ENCODE results near the gene MBD3L2B. TPM values are rescaled to one million over a fixed set of nuclear protein-coding genes. Genes with fewer than 3 reads are reported as not detected.

MBD3L2B gene
- total RNA-seq, 1 experiment from 2014 or later, result not detected

GRCh38 chr19:6971366-6971765 is 49.9 kb downstream of the MBD3L2B start:
- no peak for TF ChIP-seq CTCF (IDR thresholded peaks at IDR 0.05; ENCODE audit: insufficient read depth in 1 of 2, low read depth in 1 of 2, low read length in 1 of 2, severe bottlenecking in 1 of 2, unreplicated experiment in 1 of 2)
- no peak for DNase-seq
- Mint-ChIP-seq H3K27me3 (ENCODE audit: insufficient read depth, unreplicated experiment) (peaks cover 4% of the 10 kb centered on the region), H3K27ac (ENCODE audit: unreplicated experiment) (no peak overlapping the region), H3K9me3 (ENCODE audit: unreplicated experiment) (no peaks in the 10 kb centered on the region), H3K4me1 (ENCODE audit: low read depth, unreplicated experiment) (no peaks in the 10 kb centered on the region), H3K4me3 (ENCODE audit: unreplicated experiment) (no peak overlapping the region), H3K36me3 (ENCODE audit: insufficient read depth, unreplicated experiment) (no peaks in the 10 kb centered on the region)
- H3K36me3 ChIP-seq (ENCODE audit: control insufficient read depth, insufficient read depth, low read length), result no peaks in the 10 kb centered on the region
- H3K9me3 ChIP-seq, result no peaks in the 10 kb centered on the region
- CTCF ChIA-PET, result no interaction called here
- POLR2A ChIA-PET, result no interaction called here
- no peaks in the 10 kb centered on the region for H3K27me3 ChIP-seq (replicated peaks; ENCODE audit: control insufficient read depth, insufficient read depth, low read length)
- BruUV-seq (replicated peaks), result no TSS peak
- no peaks in the 10 kb centered on the region for H3K4me1 ChIP-seq
- no peak overlapping the region for H3K4me3 ChIP-seq (ENCODE audit: low read depth, low read length)
- intact Hi-C loops (cut with micrococcal nuclease; ENCODE audit: unreplicated experiment), result no loop called here

- no peaks in the 10 kb centered on the region for H3K36me3 ChIP-seq (ENCODE audit: control insufficient read depth, insufficient read depth, low read length)
- peak; percentile 12 to 34 for DNase-seq
- Mint-ChIP-seq H3K4me1 (ENCODE audit: low read depth, unreplicated experiment) (no peaks in the 10 kb centered on the region), H3K36me3 (ENCODE audit: insufficient read depth, unreplicated experiment) (no peaks in the 10 kb centered on the region), H3K4me3 (ENCODE audit: unreplicated experiment) (no peak overlapping the region), H3K27me3 (ENCODE audit: insufficient read depth, unreplicated experiment) (peaks cover 4% of the 10 kb centered on the region), H3K27ac (ENCODE audit: unreplicated experiment) (no peak overlapping the region), H3K9me3 (ENCODE audit: unreplicated experiment) (no peaks in the 10 kb centered on the region)
- ChIA-PET POLR2A (no interaction called here), CTCF (no interaction called here)
- no peak overlapping the region for H3K4me3 ChIP-seq (ENCODE audit: low read depth, low read length)
- H3K9me3 ChIP-seq, result no peaks in the 10 kb centered on the region
- H3K27me3 ChIP-seq (replicated peaks; ENCODE audit: control insufficient read depth, insufficient read depth, low read length), result no peaks in the 10 kb centered on the region
- intact Hi-C loops (cut with micrococcal nuclease; ENCODE audit: unreplicated experiment), result no loop called here
- TF ChIP-seq CTCF (IDR thresholded peaks at IDR 0.05; ENCODE audit: insufficient read depth in 1 of 2, low read depth in 1 of 2, low read length in 1 of 2, severe bottlenecking in 1 of 2, unreplicated experiment in 1 of 2), result no peak
- BruUV-seq (replicated peaks), result no TSS peak
- no peaks in the 10 kb centered on the region for H3K4me1 ChIP-seq
These were observed 50.8 kb downstream of the MBD3L2B start for GRCh38 chr19:6970443-6970842.

GRCh38 chr19:6970021-6970420 is 51.2 kb downstream of the MBD3L2B start:
- H3K36me3 Mint-ChIP-seq (ENCODE audit: insufficient read depth, unreplicated experiment), result no peaks in the 10 kb centered on the region
- Histone ChIP-seq H3K27me3 (replicated peaks; ENCODE audit: control insufficient read depth, insufficient read depth, low read length) (no peaks in the 10 kb centered on the region), H3K4me3 (ENCODE audit: low read depth, low read length) (no peak overlapping the region), H3K4me1 (no peaks in the 10 kb centered on the region), H3K36me3 (ENCODE audit: control insufficient read depth, insufficient read depth, low read length) (no peaks in the 10 kb centered on the region), H3K9me3 (no peaks in the 10 kb centered on the region)
- no TSS peak for BruUV-seq (replicated peaks)
- TF ChIP-seq CTCF (IDR thresholded peaks at IDR 0.05; ENCODE audit: insufficient read depth in 1 of 2, low read depth in 1 of 2, low read length in 1 of 2, severe bottlenecking in 1 of 2, unreplicated experiment in 1 of 2), result no peak
- H3K4me3 Mint-ChIP-seq (ENCODE audit: unreplicated experiment), result no peak overlapping the region
- intact Hi-C loops (cut with micrococcal nuclease; ENCODE audit: unreplicated experiment), result no loop called here
- no peaks in the 10 kb centered on the region for H3K9me3 Mint-ChIP-seq (ENCODE audit: unreplicated experiment)
- DNase-seq, result no peak
- H3K27ac Mint-ChIP-seq (ENCODE audit: unreplicated experiment), result no peak overlapping the region
- ChIA-PET CTCF (no interaction called here), POLR2A (no interaction called here)
- H3K27me3 Mint-ChIP-seq (ENCODE audit: insufficient read depth, unreplicated experiment), result peaks cover 4% of the 10 kb centered on the region
- no peaks in the 10 kb centered on the region for H3K4me1 Mint-ChIP-seq (ENCODE audit: low read depth, unreplicated experiment)
